GM11168 (cell line): Measurements from ENCODE around the gene PSD4.

Source experiments
- in situ Hi-C: fragments of 300-500 bp; cut with MboI; formaldehyde crosslinking; loops from one replicate; pipeline ENCODE4 v1.12.0; 2022; ENCODE audit warnings: low sequenced_read_pairs; ENCODE audit not compliant: unreplicated experiment

The PSD4 gene

GRCh38 chr2:113218283-113219091 lies 44.7 kb downstream of the PSD4 start:
- in situ Hi-C loops = no loop called here

- in situ Hi-C loops = no loop called here
These were observed 45.3 kb downstream of the PSD4 start for GRCh38 chr2:113219092-113219441.

GRCh38 chr2:113219525-113219888 lies 45.7 kb downstream of the PSD4 start:
- in situ Hi-C loops = no loop called here

- in situ Hi-C loops = no loop called here
These were observed 46.3 kb downstream of the PSD4 start for GRCh38 chr2:113219889-113220641.

GRCh38 chr2:113220970-113221708 lies 47.4 kb downstream of the PSD4 start:
- in situ Hi-C loops = no loop called here

GRCh38 chr2:113221846-113222245 lies 48.1 kb downstream of the PSD4 start:
- in situ Hi-C loops = no loop called here

- in situ Hi-C loops = no loop called here
These were observed 50.0 kb downstream of the PSD4 start for GRCh38 chr2:113223813-113224212.

- in situ Hi-C loops = no loop called here
These were observed 51.0 kb downstream of the PSD4 start for GRCh38 chr2:113224647-113225236.

- in situ Hi-C loops = no loop called here
These were observed 51.8 kb downstream of the PSD4 start for GRCh38 chr2:113225263-113226259.

GRCh38 chr2:113226462-113226861 lies 52.7 kb downstream of the PSD4 start:
- in situ Hi-C loops = no loop called here

GRCh38 chr2:113227290-113227689 lies 53.5 kb downstream of the PSD4 start:
- in situ Hi-C loops = no loop called here

GRCh38 chr2:113227698-113228097 lies 53.9 kb downstream of the PSD4 start:
- in situ Hi-C loops = no loop called here

GRCh38 chr2:113228351-113228750 lies 54.6 kb downstream of the PSD4 start:
- in situ Hi-C loops = no loop called here

- in situ Hi-C loops = no loop called here
These were observed 55.4 kb downstream of the PSD4 start for GRCh38 chr2:113228991-113229716.

GRCh38 chr2:113229795-113230194 lies 56.0 kb downstream of the PSD4 start:
- in situ Hi-C loops = no loop called here

GRCh38 chr2:113230531-113230930 lies 56.8 kb downstream of the PSD4 start:
- in situ Hi-C loops = no loop called here

- in situ Hi-C loops = no loop called here
These were observed 57.3 kb downstream of the PSD4 start for GRCh38 chr2:113231064-113231463.

GRCh38 chr2:113232123-113232522 lies 58.4 kb downstream of the PSD4 start:
- in situ Hi-C loops = no loop called here

- in situ Hi-C loops = no loop called here
These were observed 59.0 kb downstream of the PSD4 start for GRCh38 chr2:113232740-113233139.
